Upper lobe of right lung (tissue), 1 donor: ENCODE results near the gene PCDH12. TPM values are rescaled to one million over a fixed set of nuclear protein-coding genes. Genes with fewer than 3 reads are reported as not detected.

Experiments used
- ATAC-seq: fragments of 200-7000 bp; cut with Tn5 transposase; one replicate; pipeline ENCODE4 v1.9.1; 2020; ENCODE audit warnings: mild to moderate bottlenecking, moderate library complexity
- DNase-seq: peaks from one replicate; pipeline ENCODE4 v3.0.0-alpha.2; 2020
- H3K27ac ChIP-seq: fragments of 200-600 bp; one replicate; pipeline ENCODE4 v1.8.0; 2022
- H3K27me3 ChIP-seq: fragments of 200-600 bp; one replicate; pipeline ENCODE4 v1.8.0; 2022; ENCODE audit warnings: mild to moderate bottlenecking
- H3K36me3 ChIP-seq: fragments of 200-600 bp; one replicate; pipeline ENCODE4 v1.8.0; 2022
- H3K4me1 ChIP-seq: fragments of 200-600 bp; one replicate; pipeline ENCODE4 v1.8.0; 2022
- H3K4me3 ChIP-seq: fragments of 200-600 bp; one replicate; pipeline ENCODE4 v1.8.0; 2022; ENCODE audit warnings: mild to moderate bottlenecking
- H3K9me3 ChIP-seq: fragments of 200-600 bp; one replicate; pipeline ENCODE4 v1.8.0; 2022
- intact Hi-C: fragments of 100-400 bp; cut with DNase I; formaldehyde crosslinking; loops from one replicate; pipeline ENCODE4 v1.11.0; 2022
- total RNA-seq: library from RNA; stranded (reverse); fragmentation: NEBNext Ultra II Directional; extraction: Animal tissue kit (Norgen Biotek cat#: 25700); gene quantifications from one replicate; pipeline ENCODE4 v1.2.1, GENCODE V29; 2021
- TF ChIP-seq, protein P1 (sequence below): fragments of 200-600 bp; IDR thresholded peaks from one replicate; pipeline ENCODE4 v1.8.0; 2022; ENCODE audit warnings: antibody characterized with exemption
- donor health status: DM: no; HTN: yes; CAD: no; lungs with severe emphysema.

Gene PCDH12
- total RNA-seq, 1 donor from 2014 or later, result 17.0 TPM

DNA sequence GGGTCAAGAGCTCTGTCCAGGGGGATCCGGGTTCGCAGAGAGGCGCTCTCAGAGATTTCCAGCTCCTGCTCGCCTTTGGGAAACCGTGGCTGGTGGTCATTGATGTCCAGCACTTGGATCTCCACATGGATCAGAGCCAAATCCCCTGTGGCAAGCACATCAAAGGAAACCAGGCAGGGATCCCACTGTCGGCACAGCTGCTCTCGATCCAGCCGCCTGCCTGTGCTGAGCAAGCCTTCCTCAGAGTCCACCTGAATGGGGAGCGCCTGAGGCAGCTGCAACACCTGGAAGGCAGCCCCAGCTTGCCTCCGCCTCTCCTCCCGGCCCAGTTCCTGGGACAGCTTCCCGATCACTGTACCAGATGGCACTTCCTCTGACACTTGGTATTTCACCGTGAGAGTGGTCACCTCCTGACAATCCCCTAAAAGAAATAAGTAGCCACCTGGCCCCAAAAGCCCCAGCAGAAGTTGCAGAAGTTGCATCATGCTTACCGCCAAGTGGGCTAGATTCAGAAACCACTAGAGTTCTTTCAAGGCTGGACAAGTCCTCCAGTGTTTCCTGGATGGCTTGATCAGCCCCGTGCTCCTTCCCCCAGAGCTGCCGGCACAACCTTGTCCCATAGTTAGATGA, 520 bp downstream of the PCDH12 start:
- ATAC-seq (no peak), DNase-seq (no peak)
- no peaks in the 10 kb centered on the region for H3K36me3 ChIP-seq
- intact Hi-C loops, result no loop called here
- no peaks in the 10 kb centered on the region for H3K9me3 ChIP-seq
- TF ChIP-seq, protein P1, sequence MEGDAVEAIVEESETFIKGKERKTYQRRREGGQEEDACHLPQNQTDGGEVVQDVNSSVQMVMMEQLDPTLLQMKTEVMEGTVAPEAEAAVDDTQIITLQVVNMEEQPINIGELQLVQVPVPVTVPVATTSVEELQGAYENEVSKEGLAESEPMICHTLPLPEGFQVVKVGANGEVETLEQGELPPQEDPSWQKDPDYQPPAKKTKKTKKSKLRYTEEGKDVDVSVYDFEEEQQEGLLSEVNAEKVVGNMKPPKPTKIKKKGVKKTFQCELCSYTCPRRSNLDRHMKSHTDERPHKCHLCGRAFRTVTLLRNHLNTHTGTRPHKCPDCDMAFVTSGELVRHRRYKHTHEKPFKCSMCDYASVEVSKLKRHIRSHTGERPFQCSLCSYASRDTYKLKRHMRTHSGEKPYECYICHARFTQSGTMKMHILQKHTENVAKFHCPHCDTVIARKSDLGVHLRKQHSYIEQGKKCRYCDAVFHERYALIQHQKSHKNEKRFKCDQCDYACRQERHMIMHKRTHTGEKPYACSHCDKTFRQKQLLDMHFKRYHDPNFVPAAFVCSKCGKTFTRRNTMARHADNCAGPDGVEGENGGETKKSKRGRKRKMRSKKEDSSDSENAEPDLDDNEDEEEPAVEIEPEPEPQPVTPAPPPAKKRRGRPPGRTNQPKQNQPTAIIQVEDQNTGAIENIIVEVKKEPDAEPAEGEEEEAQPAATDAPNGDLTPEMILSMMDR, result no peak
- peaks cover 20% of the 10 kb centered on the region for H3K4me1 ChIP-seq
- H3K27me3 ChIP-seq, result no peaks in the 10 kb centered on the region
- peak overlapping the region; percentile 30 for H3K4me3 ChIP-seq
- peak overlapping the region; percentile 78 for H3K27ac ChIP-seq

- Histone ChIP-seq H3K9me3 (no peaks in the 10 kb centered on the region), H3K27ac (no peak overlapping the region), H3K36me3 (no peaks in the 10 kb centered on the region), H3K27me3 (no peaks in the 10 kb centered on the region), H3K4me1 (peaks cover 33% of the 10 kb centered on the region), H3K4me3 (peak overlapping the region; percentile 36)
- DNase-seq (no peak), ATAC-seq (peak; percentile 19)
- TF ChIP-seq, protein P1, result no peak
- intact Hi-C loops, result no loop called here
Measured at GRCh38 chr5:141954194-141954593, 3.8 kb downstream of the PCDH12 start.

DNA sequence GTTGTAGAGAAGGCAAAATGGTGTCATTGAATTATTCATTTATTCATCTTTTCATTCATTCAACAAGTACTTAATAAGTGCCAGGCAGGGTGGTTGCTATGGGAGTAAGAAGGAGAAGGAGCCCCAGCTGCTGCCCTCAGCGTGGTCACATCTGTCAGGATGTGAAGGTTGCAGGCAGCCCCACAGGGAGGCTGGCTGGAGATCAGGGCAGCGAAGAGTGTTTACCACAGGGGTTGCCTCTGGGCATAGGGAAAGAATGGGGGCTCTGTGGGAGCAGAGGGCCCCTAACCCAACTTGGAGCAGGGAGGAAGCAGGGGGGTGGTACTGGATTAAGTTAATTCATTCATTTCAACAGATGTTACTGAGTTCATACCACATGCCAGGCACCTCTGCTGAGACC, 6.0 kb downstream of the PCDH12 start:
- intact Hi-C loops, result no loop called here
- H3K4me1 ChIP-seq, result peaks cover 17% of the 10 kb centered on the region
- ATAC-seq (no peak), DNase-seq (no peak)
- H3K36me3 ChIP-seq, result no peaks in the 10 kb centered on the region
- TF ChIP-seq, protein P1, result no peak
- peak overlapping the region; percentile 2 for H3K4me3 ChIP-seq
- no peaks in the 10 kb centered on the region for H3K9me3 ChIP-seq
- peak overlapping the region; percentile 27 for H3K27ac ChIP-seq
- H3K27me3 ChIP-seq, result no peaks in the 10 kb centered on the region

- DNase-seq (no peak), ATAC-seq (peak; percentile 7)
- TF ChIP-seq, protein P1, result peak; percentile 27
- intact Hi-C loops, result no loop called here
- Histone ChIP-seq H3K27ac (no peak overlapping the region), H3K4me3 (peak overlapping the region; percentile 2), H3K36me3 (no peaks in the 10 kb centered on the region), H3K9me3 (no peaks in the 10 kb centered on the region), H3K27me3 (no peaks in the 10 kb centered on the region), H3K4me1 (peaks cover 13% of the 10 kb centered on the region)
Measured at GRCh38 chr5:141951332-141951781, 6.6 kb downstream of the PCDH12 start.

- no peaks in the 10 kb centered on the region for H3K36me3 ChIP-seq
- H3K27ac ChIP-seq, result no peak overlapping the region
- TF ChIP-seq, protein P1, result no peak
- peaks cover 16% of the 10 kb centered on the region for H3K4me1 ChIP-seq
- ATAC-seq, result no peak
- no peak overlapping the region for H3K4me3 ChIP-seq
- no peak for DNase-seq
- no peaks in the 10 kb centered on the region for H3K27me3 ChIP-seq
- intact Hi-C loops, result no loop called here
- H3K9me3 ChIP-seq, result no peaks in the 10 kb centered on the region
Measured at GRCh38 chr5:141950207-141951005, 7.6 kb downstream of the PCDH12 start.
